Endothelial cell of umbilical vein (primary cell): ENCODE data around the gene RBMS3. TPM values are rescaled to one million over a fixed set of nuclear protein-coding genes. Genes with fewer than 3 reads are reported as not detected.

Source experiments
- BruUV-seq: library from RNA; stranded (reverse); fragments of 400-500 nt; replicated peaks from 2 replicates; lab custom pipeline; 2021; lab: Mats Ljungman, UMichigan
- CTCF ChIA-PET: fragments of 300-600, 350-600 bp; sonication (Branson Sonifier 250); formaldehyde crosslinking; loops from one replicate; lab custom pipeline; 2021; ENCODE audit warnings: antibody characterized with exemption, inconsistent platforms; lab: Charles Lee
- POLR2A ChIA-PET: fragments of 300-600, 350-600 bp; sonication (Branson Sonifier 250); formaldehyde crosslinking; loops from one replicate; lab custom pipeline; 2021; ENCODE audit warnings: antibody characterized with exemption, inconsistent platforms; lab: Charles Lee
- DNase-seq: peaks from one replicate; pipeline ENCODE4 v3.0.0-alpha.2; 2011; ENCODE audit warnings: low read depth, low spot score
- FAIRE-seq: peaks from 2 replicates; lab custom pipeline; 2011; peaks lifted over from hg19 to GRCh38; lab: Jason Lieb, UNC
- H2AFZ ChIP-seq: 2 replicates; pipeline ENCODE4 v1.6.0; 2012; ENCODE audit warnings: low read depth, low read length, control low read depth, inconsistent platforms
- H3K27ac ChIP-seq: 2 replicates; pipeline ENCODE4 v1.5.1; 2011; ENCODE audit warnings: low read depth, mild to moderate bottlenecking, control low read depth, low read length, moderate library complexity; ENCODE audit not compliant: insufficient read depth
- H3K27me3 ChIP-seq, 2 experiments: 2 replicates each; pipeline versions ENCODE4 v1.6.0 to v1.6.1; 2011; ENCODE audit warnings: low read length in 2 of 2, mixed read lengths in 1 of 2; ENCODE audit not compliant: control insufficient read depth in 2 of 2, insufficient read depth in 2 of 2
- H3K36me3 ChIP-seq, 2 experiments: 2 replicates in 1 of 2; 3 replicates in 1 of 2; pipeline ENCODE4 v1.5.1; 2011; ENCODE audit warnings: low read length in 2 of 2, mild to moderate bottlenecking in 1 of 2, moderate library complexity in 1 of 2; ENCODE audit not compliant: control insufficient read depth in 2 of 2, insufficient read depth in 2 of 2; ENCODE audit errors: extremely low read depth in 1 of 2
- H3K4me1 ChIP-seq: 3 replicates; pipeline ENCODE4 v1.5.1; 2011; ENCODE audit warnings: mild to moderate bottlenecking, low read length; ENCODE audit not compliant: control insufficient read depth, insufficient read depth; ENCODE audit errors: extremely low read depth
- H3K4me2 ChIP-seq: 2 replicates; pipeline ENCODE4 v1.6.1; 2011; ENCODE audit warnings: low read length, control low read depth, mixed read lengths; ENCODE audit not compliant: insufficient read depth
- H3K4me3 ChIP-seq, 3 experiments: fragments of 200-600 bp in 1 of 3; sonication (generic), shearing (Covaris generic) in 1 of 3; replicated peaks in 1 of 3; 2 replicates each; pipeline ENCODE4 v1.5.1; 2011 to 2016; ENCODE audit warnings: control low read depth in 3 of 3, low read length in 3 of 3, mild to moderate bottlenecking in 2 of 3, inconsistent platforms in 1 of 3, low read depth in 1 of 3, moderate library complexity in 1 of 3; ENCODE audit not compliant: insufficient read depth in 1 of 3
- H3K79me2 ChIP-seq: 2 replicates; pipeline ENCODE4 v1.6.0; 2012; ENCODE audit warnings: low read length, inconsistent platforms; ENCODE audit not compliant: control insufficient read depth, insufficient read depth
- H3K9ac ChIP-seq: replicated peaks from 2 replicates; pipeline ENCODE3; 2011; ENCODE audit warnings: low read length, control low read depth; ENCODE audit not compliant: insufficient read depth; ENCODE audit errors: extremely low read depth
- H3K9me1 ChIP-seq: replicated peaks from 3 replicates; pipeline ENCODE4 v1.6.0; 2011; ENCODE audit warnings: mild to moderate bottlenecking, low read length; ENCODE audit not compliant: control insufficient read depth, insufficient read depth; ENCODE audit errors: extremely low read depth
- H3K9me3 ChIP-seq: replicated peaks from 2 replicates; pipeline ENCODE4 v1.5.1; 2012; ENCODE audit warnings: low read length, inconsistent platforms; ENCODE audit not compliant: control insufficient read depth, insufficient read depth
- H4K20me1 ChIP-seq: replicated peaks from 2 replicates; pipeline ENCODE3; 2011; ENCODE audit warnings: mild to moderate bottlenecking, low read length; ENCODE audit not compliant: control insufficient read depth, insufficient read depth; ENCODE audit errors: extremely low read depth
- EZH2 ChIP-seq: IDR thresholded peaks from 2 replicates; pipeline ENCODE4 v1.6.1; 2012; ENCODE audit warnings: borderline replicate concordance, low read depth, mild to moderate bottlenecking, moderate library complexity, low read length, inconsistent platforms; ENCODE audit not compliant: severe bottlenecking
- FOS ChIP-seq: IDR thresholded peaks from 2 replicates; pipeline ENCODE4 v1.6.1; 2011; ENCODE audit warnings: mild to moderate bottlenecking, low read length, moderate library complexity, borderline replicate concordance; ENCODE audit not compliant: insufficient read depth
- GATA2 ChIP-seq: IDR thresholded peaks from 2 replicates; pipeline ENCODE4 v1.7.0; 2011; ENCODE audit warnings: low read depth, mild to moderate bottlenecking, moderate library complexity, mixed read lengths, low read length; ENCODE audit not compliant: insufficient read length, insufficient read depth
- JUN ChIP-seq: IDR thresholded peaks from 2 replicates; pipeline ENCODE4 v1.6.1; 2011; ENCODE audit warnings: borderline replicate concordance, low read depth; ENCODE audit not compliant: insufficient read length, insufficient read depth
- MYC ChIP-seq: IDR thresholded peaks from one replicate; pipeline ENCODE4 v1.6.1; 2011; ENCODE audit warnings: mild to moderate bottlenecking, low read depth, low read length
- POLR2A ChIP-seq: IDR thresholded peaks from 2 replicates; pipeline ENCODE4 v1.6.1; 2012; ENCODE audit warnings: low read depth, mild to moderate bottlenecking, control low read depth, low read length
- POLR2AphosphoS5 ChIP-seq: IDR thresholded peaks from 2 replicates; pipeline ENCODE4 v1.6.1; 2012; ENCODE audit warnings: low read depth, mild to moderate bottlenecking, control low read depth, low read length, moderate library complexity; ENCODE audit not compliant: insufficient read depth
- dilution Hi-C: fragments of 300-500 bp; cut with MboI; formaldehyde crosslinking; loops from one replicate; pipeline ENCODE4 v1.15.0; 2019; ENCODE audit warnings: low sequenced_read_pairs; ENCODE audit not compliant: extremely low pct_ligation_motif_present
- intact Hi-C: fragments of 100-400 bp; cut with micrococcal nuclease; formaldehyde crosslinking; loops from one replicate; pipeline ENCODE4 v1.10.0; 2022
- polyA plus RNA-seq, 4 experiments: library from polyadenylated mRNA; depleted of rRNA in 3 of 4; stranded (reverse) in 3 of 4; unstranded in 1 of 4; fragments of >200 nt; gene quantifications; 2 replicates each; pipeline versions ENCODE4 v1.2.1 to v1.2.3, GENCODE V29; 2011 to 2012; ENCODE audit warnings: missing spikeins in 1 of 4
- total RNA-seq: library from RNA; stranded (reverse); gene quantifications from 2 replicates; pipeline ENCODE4 v1.2.3, GENCODE V29; 2021
- TF ChIP-seq, protein P1 (sequence below), 2 donors: IDR thresholded peaks; 1 replicate in 1 of 2; 2 replicates in 1 of 2; pipeline ENCODE4 v1.5.1; 2011; ENCODE audit warnings: low read length in 2 of 2, mild to moderate bottlenecking in 2 of 2, moderate library complexity in 2 of 2, control low read depth in 1 of 2, inconsistent platforms in 1 of 2, low read depth in 1 of 2; ENCODE audit not compliant: insufficient read depth in 1 of 2; ENCODE audit errors: extremely low read depth in 1 of 2
- TF ChIP-seq, protein P2 (sequence below): IDR thresholded peaks from 2 replicates; pipeline ENCODE4 v1.6.1; 2011; ENCODE audit not compliant: insufficient read depth, insufficient read length

RBMS3 gene
- total and polyA plus RNA-seq, 2 donors (not counting 3 experiments of a cell fraction or from before 2014, with no cell fraction given), result 13.6 to 42.3 TPM

DNA sequence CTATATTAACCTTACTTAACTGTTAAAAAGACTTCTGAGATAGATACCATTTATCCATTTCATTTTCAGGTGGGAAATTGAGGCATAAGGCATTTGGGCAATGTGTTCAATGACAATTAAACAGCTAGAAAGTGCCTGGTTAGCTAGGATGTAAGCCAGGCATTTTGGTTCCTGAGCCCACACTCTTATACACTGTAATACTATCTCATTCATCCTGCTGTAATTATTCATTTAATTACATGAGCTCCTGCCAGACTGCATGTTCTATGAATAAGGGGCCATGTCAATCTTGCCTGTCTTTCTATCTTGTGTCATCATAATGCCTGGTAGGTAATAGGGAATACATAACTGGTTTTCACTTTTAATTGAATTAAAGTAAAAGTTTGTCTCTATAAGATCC is 74.0 kb downstream of the RBMS3 start:
- dilution Hi-C loops, result no loop called here
- H3K9me3 ChIP-seq, result no peaks in the 10 kb centered on the region
- H3K4me3 ChIP-seq, result no peak overlapping the region
- H3K27me3 ChIP-seq, result no peaks in the 10 kb centered on the region
- H4K20me1 ChIP-seq, result no peaks in the 10 kb centered on the region
- POLR2A ChIA-PET, result no interaction called here
- H3K9me1 ChIP-seq, result no peaks in the 10 kb centered on the region
- H3K79me2 ChIP-seq, result peaks cover 24% of the 10 kb centered on the region
- intact Hi-C loops, result no loop called here
- no peak overlapping the region for H3K27ac ChIP-seq
- no peak for DNase-seq
- CTCF ChIA-PET, result interaction anchor here (1.3 kb wide), 1 partner anchor 10 kb away, joined by 4 read pairs; no protein-coding TSS in a partner anchor
- H3K4me2 ChIP-seq, result no peak overlapping the region
- FAIRE-seq, result no peak
- no peak for TF ChIP-seq JUN
- TF ChIP-seq POLR2A, result no peak
- TF ChIP-seq, protein P1, sequence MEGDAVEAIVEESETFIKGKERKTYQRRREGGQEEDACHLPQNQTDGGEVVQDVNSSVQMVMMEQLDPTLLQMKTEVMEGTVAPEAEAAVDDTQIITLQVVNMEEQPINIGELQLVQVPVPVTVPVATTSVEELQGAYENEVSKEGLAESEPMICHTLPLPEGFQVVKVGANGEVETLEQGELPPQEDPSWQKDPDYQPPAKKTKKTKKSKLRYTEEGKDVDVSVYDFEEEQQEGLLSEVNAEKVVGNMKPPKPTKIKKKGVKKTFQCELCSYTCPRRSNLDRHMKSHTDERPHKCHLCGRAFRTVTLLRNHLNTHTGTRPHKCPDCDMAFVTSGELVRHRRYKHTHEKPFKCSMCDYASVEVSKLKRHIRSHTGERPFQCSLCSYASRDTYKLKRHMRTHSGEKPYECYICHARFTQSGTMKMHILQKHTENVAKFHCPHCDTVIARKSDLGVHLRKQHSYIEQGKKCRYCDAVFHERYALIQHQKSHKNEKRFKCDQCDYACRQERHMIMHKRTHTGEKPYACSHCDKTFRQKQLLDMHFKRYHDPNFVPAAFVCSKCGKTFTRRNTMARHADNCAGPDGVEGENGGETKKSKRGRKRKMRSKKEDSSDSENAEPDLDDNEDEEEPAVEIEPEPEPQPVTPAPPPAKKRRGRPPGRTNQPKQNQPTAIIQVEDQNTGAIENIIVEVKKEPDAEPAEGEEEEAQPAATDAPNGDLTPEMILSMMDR (IDR thresholded peaks at IDR 0.05; ENCODE audit: extremely low read depth in 1 of 2, insufficient read depth in 1 of 2, low read depth in 1 of 2, low read length in 2 of 2), result no peak
- no peak for TF ChIP-seq POLR2AphosphoS5
- no peak overlapping the region for H2AFZ ChIP-seq
- no TSS peak for BruUV-seq
- H3K36me3 ChIP-seq, result no peaks in the 10 kb centered on the region
- no peak overlapping the region for H3K9ac ChIP-seq
- H3K4me1 ChIP-seq, result no peaks in the 10 kb centered on the region

DNA sequence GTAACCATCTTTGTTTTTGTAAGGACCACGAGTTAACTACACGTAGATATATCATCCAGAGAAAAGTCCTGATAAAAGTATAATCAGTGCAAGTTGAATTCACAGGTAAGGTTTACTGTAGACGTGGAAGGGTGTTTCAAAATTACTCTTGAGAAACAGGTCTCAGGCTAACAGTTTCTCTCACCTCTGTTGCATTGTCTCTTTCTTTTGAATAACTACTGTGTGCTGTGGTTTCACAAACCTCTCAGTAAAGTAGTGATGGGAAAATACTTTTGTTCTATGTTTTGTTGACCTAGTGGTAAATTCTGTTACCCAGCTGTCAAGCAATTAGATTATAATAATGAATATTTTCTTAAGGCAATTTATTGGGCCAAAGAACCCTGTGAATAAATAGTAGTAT is 75.2 kb downstream of the RBMS3 start:
- Histone ChIP-seq H3K27ac (no peak overlapping the region), H3K4me3 (no peak overlapping the region), H3K4me2 (no peak overlapping the region), H3K79me2 (peaks cover 24% of the 10 kb centered on the region), H3K36me3 (no peaks in the 10 kb centered on the region), H3K27me3 (no peaks in the 10 kb centered on the region), H3K9me1 (no peaks in the 10 kb centered on the region), H4K20me1 (no peaks in the 10 kb centered on the region), H3K4me1 (no peaks in the 10 kb centered on the region), H2AFZ (no peak overlapping the region), H3K9ac (no peak overlapping the region), H3K9me3 (no peaks in the 10 kb centered on the region)
- ChIA-PET CTCF (no interaction called here), POLR2A (no interaction called here)
- intact Hi-C loops, result no loop called here
- FAIRE-seq, result no peak
- TF ChIP-seq EZH2 (no peak), POLR2A (no peak), MYC (no peak), FOS (no peak), GATA2 (no peak), JUN (no peak), POLR2AphosphoS5 (no peak)
- TF ChIP-seq, protein P1 (IDR thresholded peaks at IDR 0.05; ENCODE audit: extremely low read depth in 1 of 2, insufficient read depth in 1 of 2, low read depth in 1 of 2, low read length in 2 of 2), result no peak
- TF ChIP-seq, protein P2, sequence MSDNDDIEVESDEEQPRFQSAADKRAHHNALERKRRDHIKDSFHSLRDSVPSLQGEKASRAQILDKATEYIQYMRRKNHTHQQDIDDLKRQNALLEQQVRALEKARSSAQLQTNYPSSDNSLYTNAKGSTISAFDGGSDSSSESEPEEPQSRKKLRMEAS, result no peak
- no TSS peak for BruUV-seq
- no peak for DNase-seq
- dilution Hi-C loops, result no loop called here
